ENCODE data around the gene SPATS1. TPM values are rescaled to one million over a fixed set of nuclear protein-coding genes. Genes with fewer than 3 reads are reported as not detected.
"Not testable (repeated sequence)": the region's sequence is repeated elsewhere in the genome, so short reads cannot be mapped to it uniquely, and the experiment has no call there.

Gene SPATS1
- total RNA-seq, 1 donor from 2014 or later: not detected

DNA sequence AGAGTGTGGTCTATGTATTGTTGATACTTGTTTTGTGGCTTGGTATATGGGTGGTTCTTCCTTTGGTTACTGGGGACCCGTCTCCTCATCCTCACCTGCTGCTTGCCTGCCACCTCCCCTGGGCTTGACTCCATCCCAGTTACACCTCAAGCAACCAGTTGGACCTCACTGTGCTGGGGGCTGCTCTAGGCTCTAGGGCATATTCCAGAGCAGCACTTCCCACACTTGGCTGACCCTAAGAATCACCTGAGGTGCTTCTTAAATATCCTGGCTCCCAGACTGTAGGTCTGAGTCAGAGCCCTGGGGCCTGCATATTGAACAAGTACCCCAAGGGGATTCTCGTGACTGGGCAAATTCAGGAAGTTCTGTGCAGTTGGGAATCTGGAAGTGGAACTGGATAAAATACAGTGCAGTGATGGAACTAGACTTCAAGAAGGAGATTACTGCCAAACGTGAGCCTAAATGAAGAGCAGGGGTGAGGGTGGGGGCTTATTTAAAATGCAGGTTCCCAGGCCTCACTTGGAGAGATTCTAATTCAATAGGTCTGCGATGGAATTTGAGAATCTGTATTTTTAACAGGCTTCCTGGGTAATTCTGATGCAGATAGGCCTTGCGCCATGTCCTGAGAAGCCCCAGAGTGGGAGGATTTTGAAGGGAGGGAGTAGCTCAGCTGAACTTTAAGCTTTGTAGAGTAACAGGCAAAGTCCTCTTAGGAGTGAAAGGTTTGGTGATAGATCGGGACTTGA lies 7.6 kb downstream of the SPATS1 start:
- no peaks in the 10 kb centered on the region for H3K79me2 ChIP-seq (ENCODE audit: low read depth)
- no peaks in the 10 kb centered on the region for H4K20me1 ChIP-seq (ENCODE audit: low read depth)
- Mint-ChIP-seq H3K36me3 (no peaks in the 10 kb centered on the region), H3K4me1 (no peaks in the 10 kb centered on the region), H3K4me3 (no peak overlapping the region), H3K27ac (no peak overlapping the region), H3K27me3 (ENCODE audit: insufficient read depth, low read depth) (peaks cover 3% of the 10 kb centered on the region), H3K9me3 (no peaks in the 10 kb centered on the region)
- no peak overlapping the region for H3K9ac ChIP-seq
- H3K4me2 ChIP-seq: no peak overlapping the region
- H3K36me3 ChIP-seq: no peaks in the 10 kb centered on the region
- H3K27ac ChIP-seq: no peak overlapping the region
- no peak overlapping the region for H3K4me3 ChIP-seq
- H3K27me3 ChIP-seq: no peaks in the 10 kb centered on the region
- no peak overlapping the region for H2AFZ ChIP-seq (replicated peaks)
- TF ChIP-seq EZH2phosphoT487 (IDR thresholded peaks at IDR 0.05) (no peak), EZH2 (IDR thresholded peaks at IDR 0.05) (no peak)
- TF ChIP-seq, protein P1, sequence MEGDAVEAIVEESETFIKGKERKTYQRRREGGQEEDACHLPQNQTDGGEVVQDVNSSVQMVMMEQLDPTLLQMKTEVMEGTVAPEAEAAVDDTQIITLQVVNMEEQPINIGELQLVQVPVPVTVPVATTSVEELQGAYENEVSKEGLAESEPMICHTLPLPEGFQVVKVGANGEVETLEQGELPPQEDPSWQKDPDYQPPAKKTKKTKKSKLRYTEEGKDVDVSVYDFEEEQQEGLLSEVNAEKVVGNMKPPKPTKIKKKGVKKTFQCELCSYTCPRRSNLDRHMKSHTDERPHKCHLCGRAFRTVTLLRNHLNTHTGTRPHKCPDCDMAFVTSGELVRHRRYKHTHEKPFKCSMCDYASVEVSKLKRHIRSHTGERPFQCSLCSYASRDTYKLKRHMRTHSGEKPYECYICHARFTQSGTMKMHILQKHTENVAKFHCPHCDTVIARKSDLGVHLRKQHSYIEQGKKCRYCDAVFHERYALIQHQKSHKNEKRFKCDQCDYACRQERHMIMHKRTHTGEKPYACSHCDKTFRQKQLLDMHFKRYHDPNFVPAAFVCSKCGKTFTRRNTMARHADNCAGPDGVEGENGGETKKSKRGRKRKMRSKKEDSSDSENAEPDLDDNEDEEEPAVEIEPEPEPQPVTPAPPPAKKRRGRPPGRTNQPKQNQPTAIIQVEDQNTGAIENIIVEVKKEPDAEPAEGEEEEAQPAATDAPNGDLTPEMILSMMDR (IDR thresholded peaks at IDR 0.05): no peak
- no peaks in the 10 kb centered on the region for H3F3A ChIP-seq (ENCODE audit: low read depth)
- H3K4me1 ChIP-seq: no peaks in the 10 kb centered on the region
- no peaks in the 10 kb centered on the region for H3K9me3 ChIP-seq (ENCODE audit: low read depth)
- no peak for DNase-seq (ENCODE audit: low spot score)

DNA sequence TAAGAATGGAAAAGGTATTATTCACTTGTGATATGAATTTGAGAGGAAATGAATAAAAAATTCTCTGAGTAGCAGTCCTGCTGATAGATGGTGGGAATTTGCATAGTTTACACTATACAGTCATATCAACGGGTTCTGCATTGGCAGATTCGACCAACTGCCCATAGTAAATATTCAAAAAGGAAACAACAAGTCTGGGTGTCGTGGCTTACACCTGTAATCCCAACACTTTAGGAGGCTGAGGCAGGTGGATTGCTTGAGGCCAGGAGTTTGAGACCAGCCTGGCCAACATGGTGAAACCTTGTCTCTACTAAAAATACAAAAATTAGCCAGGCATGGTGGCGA lies 8.2 kb downstream of the SPATS1 start:
- not testable (repeated sequence) for H4K20me1 ChIP-seq (ENCODE audit: low read depth); H3K79me2 ChIP-seq (ENCODE audit: low read depth); H3K27ac Mint-ChIP-seq; H3K9me3 ChIP-seq (ENCODE audit: low read depth); H3K4me2 ChIP-seq; H3K36me3 Mint-ChIP-seq; H3F3A ChIP-seq (ENCODE audit: low read depth); H3K4me3 ChIP-seq; H3K9ac ChIP-seq; H3K27ac ChIP-seq; H3K9me3 Mint-ChIP-seq; H3K36me3 ChIP-seq; DNase-seq (ENCODE audit: low spot score); H3K27me3 Mint-ChIP-seq (ENCODE audit: insufficient read depth, low read depth); H3K27me3 ChIP-seq; H3K4me1 ChIP-seq; H3K4me3 Mint-ChIP-seq; H2AFZ ChIP-seq (replicated peaks); H3K4me1 Mint-ChIP-seq

GRCh38 chr6:44352259-44352658 lies 9.8 kb downstream of the SPATS1 start:
- no peak overlapping the region for H3K27ac Mint-ChIP-seq
- no peaks in the 10 kb centered on the region for H4K20me1 ChIP-seq (ENCODE audit: low read depth)
- no peak overlapping the region for H3K4me2 ChIP-seq
- no peaks in the 10 kb centered on the region for H3F3A ChIP-seq (ENCODE audit: low read depth)
- H3K4me3 Mint-ChIP-seq: no peak overlapping the region
- TF ChIP-seq, protein P1 (IDR thresholded peaks at IDR 0.05): no peak
- TF ChIP-seq EZH2phosphoT487 (IDR thresholded peaks at IDR 0.05) (no peak), EZH2 (IDR thresholded peaks at IDR 0.05) (no peak)
- H3K27me3 ChIP-seq: no peaks in the 10 kb centered on the region
- DNase-seq (ENCODE audit: low spot score): no peak
- H3K4me3 ChIP-seq: no peak overlapping the region
- no peak overlapping the region for H3K27ac ChIP-seq
- no peak overlapping the region for H2AFZ ChIP-seq (replicated peaks)
- H3K4me1 ChIP-seq: no peaks in the 10 kb centered on the region
- H3K9me3 ChIP-seq (ENCODE audit: low read depth): no peaks in the 10 kb centered on the region
- H3K36me3 Mint-ChIP-seq: no peaks in the 10 kb centered on the region
- peaks cover 3% of the 10 kb centered on the region for H3K27me3 Mint-ChIP-seq (ENCODE audit: insufficient read depth, low read depth)
- no peaks in the 10 kb centered on the region for H3K36me3 ChIP-seq
- no peaks in the 10 kb centered on the region for H3K4me1 Mint-ChIP-seq
- H3K9me3 Mint-ChIP-seq: no peaks in the 10 kb centered on the region
- H3K79me2 ChIP-seq (ENCODE audit: low read depth): no peaks in the 10 kb centered on the region
- no peak overlapping the region for H3K9ac ChIP-seq

DNA sequence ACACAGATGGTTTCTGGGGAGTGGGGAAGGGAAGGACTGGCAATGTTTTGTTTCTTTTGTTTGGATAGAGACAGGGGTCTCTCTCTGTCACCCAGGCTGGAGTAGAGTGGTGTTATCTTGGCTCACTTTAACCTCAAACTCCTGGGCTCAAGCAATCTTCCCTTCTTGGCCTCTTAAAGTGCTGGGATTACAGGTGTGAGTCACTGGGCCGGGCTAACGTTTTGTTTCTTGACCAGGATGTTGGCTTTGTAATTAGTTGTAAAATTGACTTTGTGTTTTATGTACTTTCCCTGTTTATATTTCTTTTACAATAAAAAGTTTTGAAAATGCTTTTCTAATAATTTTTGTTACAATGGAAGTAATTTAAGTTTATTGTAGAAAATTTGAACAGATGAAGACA lies 10.9 kb downstream of the SPATS1 start:
- H3K4me1 ChIP-seq: no peaks in the 10 kb centered on the region
- Mint-ChIP-seq H3K36me3 (no peaks in the 10 kb centered on the region), H3K9me3 (no peaks in the 10 kb centered on the region), H3K27ac (no peak overlapping the region), H3K4me1 (no peaks in the 10 kb centered on the region), H3K27me3 (ENCODE audit: insufficient read depth, low read depth) (peaks cover 3% of the 10 kb centered on the region), H3K4me3 (no peak overlapping the region)
- H3K36me3 ChIP-seq: no peaks in the 10 kb centered on the region
- H3K4me2 ChIP-seq: no peak overlapping the region
- H3K79me2 ChIP-seq (ENCODE audit: low read depth): no peaks in the 10 kb centered on the region
- H3K9me3 ChIP-seq (ENCODE audit: low read depth): no peaks in the 10 kb centered on the region
- no peak overlapping the region for H3K27ac ChIP-seq
- H2AFZ ChIP-seq (replicated peaks): no peak overlapping the region
- no peaks in the 10 kb centered on the region for H3F3A ChIP-seq (ENCODE audit: low read depth)
- no peaks in the 10 kb centered on the region for H3K27me3 ChIP-seq
- H4K20me1 ChIP-seq (ENCODE audit: low read depth): no peaks in the 10 kb centered on the region
- no peak overlapping the region for H3K9ac ChIP-seq
- no peak for TF ChIP-seq EZH2phosphoT487 (IDR thresholded peaks at IDR 0.05)
- TF ChIP-seq, protein P1 (IDR thresholded peaks at IDR 0.05): no peak
- no peak for TF ChIP-seq EZH2 (IDR thresholded peaks at IDR 0.05)
- H3K4me3 ChIP-seq: no peak overlapping the region
- no peak for DNase-seq (ENCODE audit: low spot score)

Measured in neural progenitor cell (in vitro differentiated cells).